KBM-7 (cell line): Measurements from ENCODE around the gene ALS2CL.
"Not testable (repeated sequence)": the region's sequence is repeated elsewhere in the genome, so short reads cannot be mapped to it uniquely, and the experiment has no call there.

ENCODE experiments used
- DNase-seq: peaks from one replicate; pipeline ENCODE4 v3.0.0-alpha.2; 2015
- in situ Hi-C: fragments of 300-500 bp; cut with MboI; formaldehyde crosslinking; loops from 2 replicates; pipeline ENCODE4 v1.14.3; 2020; ENCODE audit warnings: low sequenced_read_pairs, low pct_unique_long_range_greater_than_20kb, mixed read lengths

The ALS2CL gene

GRCh38 chr3:46693038-46693891 is at the start of gene ALS2CL:
TSS of gene ALS2CL (minus strand) at chr3:46693679. CDS start at chr3:46689440, 4,239 bp downstream.
- peak; percentile 58 for DNase-seq
- in situ Hi-C loops, result no loop called here

- no peak for DNase-seq
- in situ Hi-C loops, result no loop called here
Measured at GRCh38 chr3:46742992-46743585, 49.6 kb upstream of the ALS2CL start.

GRCh38 chr3:46739565-46739964 is 46.1 kb upstream of the ALS2CL start:
- DNase-seq, in situ Hi-C loops: not testable (repeated sequence)

GRCh38 chr3:46737329-46737731 is 43.9 kb upstream of the ALS2CL start:
- no peak for DNase-seq
- in situ Hi-C loops, result no loop called here

GRCh38 chr3:46736006-46736872 is 42.8 kb upstream of the ALS2CL start:
- in situ Hi-C loops, result no loop called here
- DNase-seq, result no peak

- in situ Hi-C loops, result no loop called here
- DNase-seq, result no peak
Measured at GRCh38 chr3:46734773-46735172, 41.3 kb upstream of the ALS2CL start.

GRCh38 chr3:46733026-46733800 is 39.7 kb upstream of the ALS2CL start:
- no peak for DNase-seq
- in situ Hi-C loops, result no loop called here

GRCh38 chr3:46731795-46732194 is 38.3 kb upstream of the ALS2CL start:
- DNase-seq, result no peak
- in situ Hi-C loops, result no loop called here

- no peak for DNase-seq
- in situ Hi-C loops, result no loop called here
Measured at GRCh38 chr3:46730819-46731218, 37.3 kb upstream of the ALS2CL start.

GRCh38 chr3:46729038-46729437 is 35.6 kb upstream of the ALS2CL start:
- in situ Hi-C loops, result no loop called here
- DNase-seq, result no peak

GRCh38 chr3:46725621-46726314 is 32.3 kb upstream of the ALS2CL start:
- in situ Hi-C loops, result no loop called here
- no peak for DNase-seq

GRCh38 chr3:46724424-46724823 is 30.9 kb upstream of the ALS2CL start:
- in situ Hi-C loops, result loop anchor here (25.0 kb wide), 1 partner anchor 638 kb away; no protein-coding TSS in a partner anchor
- no peak for DNase-seq

GRCh38 chr3:46722443-46722842 is 29.0 kb upstream of the ALS2CL start:
- in situ Hi-C loops, result loop anchor here (25.0 kb wide), 1 partner anchor 640 kb away; no protein-coding TSS in a partner anchor
- no peak for DNase-seq

- in situ Hi-C loops, result loop anchor here (25.0 kb wide), 1 partner anchor 641 kb away; no protein-coding TSS in a partner anchor
Measured at GRCh38 chr3:46721009-46721408, 27.5 kb upstream of the ALS2CL start.

GRCh38 chr3:46719735-46720271 is 26.3 kb upstream of the ALS2CL start:
- in situ Hi-C loops, result loop anchor here (10.0 to 25.0 kb wide), 2 partner anchors 185 to 642 kb away; no protein-coding TSS in a partner anchor
- DNase-seq, result no peak

More at GRCh38 chr3:46721009-46721408, 27.5 kb upstream of the ALS2CL start:
- DNase-seq, result no peak

GRCh38 chr3:46719044-46719565 is 25.6 kb upstream of the ALS2CL start:
- DNase-seq, result no peak
- in situ Hi-C loops, result loop anchor here (10.0 to 25.0 kb wide), 2 partner anchors 186 to 643 kb away; no protein-coding TSS in a partner anchor

GRCh38 chr3:46717447-46718231 is 24.2 kb upstream of the ALS2CL start, which contains the start of gene PRSS50:
TSS of gene PRSS50 (minus strand) at chr3:46717869. CDS start at chr3:46717824, 45 bp downstream.
- DNase-seq, result no peak
- in situ Hi-C loops, result loop anchor here (10.0 to 25.0 kb wide), 2 partner anchors 187 to 645 kb away; no protein-coding TSS in a partner anchor
